Neural crest cell (in vitro differentiated cells): ENCODE results near the gene SHMT2. TPM values are rescaled to one million over a fixed set of nuclear protein-coding genes. Genes with fewer than 3 reads are reported as not detected.

ENCODE experiments used
- DNase-seq: peaks from one replicate; pipeline ENCODE4 v3.0.0; 2021; ENCODE audit warnings: low read depth, mixed read lengths, low spot score
- H3K27ac Mint-ChIP-seq: one replicate; pipeline ENCODE4 v1.8.0; 2021; ENCODE audit warnings: mild to moderate bottlenecking, mixed read lengths; ENCODE audit not compliant: unreplicated experiment
- H3K27me3 Mint-ChIP-seq: 2 replicates; pipeline ENCODE4 v1.8.0; 2021; ENCODE audit warnings: low read depth, mild to moderate bottlenecking, mixed read lengths
- H3K36me3 Mint-ChIP-seq: 2 replicates; pipeline ENCODE4 v1.8.0; 2021; ENCODE audit warnings: low read depth, mild to moderate bottlenecking, mixed read lengths
- H3K4me1 Mint-ChIP-seq: 2 replicates; pipeline ENCODE4 v1.8.0; 2021; ENCODE audit warnings: mixed read lengths
- H3K4me3 Mint-ChIP-seq: one replicate; pipeline ENCODE4 v1.8.0; 2021; ENCODE audit warnings: mild to moderate bottlenecking, mixed read lengths
- H3K9me3 Mint-ChIP-seq: 2 replicates; pipeline ENCODE4 v1.8.0; 2021; ENCODE audit warnings: mixed read lengths
- CTCF ChIP-seq: fragments of 200-600 bp; sonication (generic); conservative IDR thresholded peaks from 2 replicates; pipeline ENCODE4 v1.5.0; 2021; ENCODE audit warnings: antibody characterized with exemption, mild to moderate bottlenecking
- total RNA-seq: library from RNA; stranded (reverse); gene quantifications from 2 replicates; pipeline ENCODE4 v1.2.1, GENCODE V29; 2021

The SHMT2 gene
- total RNA-seq, 1 donor from 2014 or later = 230 TPM

GRCh38 chr12:57198329-57198728, 31.2 kb upstream of the SHMT2 start:
- peak overlapping the region; percentile 12 for H3K27ac Mint-ChIP-seq
- DNase-seq = no peak
- no peaks in the 10 kb centered on the region for H3K9me3 Mint-ChIP-seq
- H3K27me3 Mint-ChIP-seq = no peaks in the 10 kb centered on the region
- no peak overlapping the region for H3K4me3 Mint-ChIP-seq
- TF ChIP-seq CTCF = no peak
- no peaks in the 10 kb centered on the region for H3K36me3 Mint-ChIP-seq
- no peaks in the 10 kb centered on the region for H3K4me1 Mint-ChIP-seq

- DNase-seq = no peak
- Mint-ChIP-seq H3K9me3 (no peaks in the 10 kb centered on the region), H3K27ac (no peak overlapping the region), H3K4me3 (no peak overlapping the region), H3K4me1 (no peaks in the 10 kb centered on the region), H3K36me3 (no peaks in the 10 kb centered on the region), H3K27me3 (no peaks in the 10 kb centered on the region)
- TF ChIP-seq CTCF = no peak
Measured at GRCh38 chr12:57199191-57199590, 30.3 kb upstream of the SHMT2 start.

GRCh38 chr12:57200497-57200896, 29.0 kb upstream of the SHMT2 start:
- H3K27ac Mint-ChIP-seq = no peak overlapping the region
- H3K27me3 Mint-ChIP-seq = no peaks in the 10 kb centered on the region
- DNase-seq = no peak
- no peaks in the 10 kb centered on the region for H3K4me1 Mint-ChIP-seq
- no peaks in the 10 kb centered on the region for H3K36me3 Mint-ChIP-seq
- no peaks in the 10 kb centered on the region for H3K9me3 Mint-ChIP-seq
- TF ChIP-seq CTCF = no peak
- H3K4me3 Mint-ChIP-seq = no peak overlapping the region

GRCh38 chr12:57201219-57201618, 28.3 kb upstream of the SHMT2 start:
- Mint-ChIP-seq H3K9me3 (no peaks in the 10 kb centered on the region), H3K36me3 (no peaks in the 10 kb centered on the region), H3K4me1 (no peaks in the 10 kb centered on the region), H3K4me3 (no peak overlapping the region), H3K27me3 (no peaks in the 10 kb centered on the region), H3K27ac (no peak overlapping the region)
- no peak for DNase-seq
- TF ChIP-seq CTCF = no peak

GRCh38 chr12:57201631-57202030, 27.9 kb upstream of the SHMT2 start:
- H3K36me3 Mint-ChIP-seq = no peaks in the 10 kb centered on the region
- no peak for TF ChIP-seq CTCF
- no peaks in the 10 kb centered on the region for H3K27me3 Mint-ChIP-seq
- no peak overlapping the region for H3K4me3 Mint-ChIP-seq
- no peaks in the 10 kb centered on the region for H3K4me1 Mint-ChIP-seq
- H3K9me3 Mint-ChIP-seq = no peaks in the 10 kb centered on the region
- H3K27ac Mint-ChIP-seq = no peak overlapping the region
- no peak for DNase-seq

- Mint-ChIP-seq H3K36me3 (no peaks in the 10 kb centered on the region), H3K9me3 (no peaks in the 10 kb centered on the region), H3K4me3 (no peak overlapping the region), H3K4me1 (no peaks in the 10 kb centered on the region), H3K27ac (no peak overlapping the region), H3K27me3 (no peaks in the 10 kb centered on the region)
- no peak for DNase-seq
- no peak for TF ChIP-seq CTCF
Measured at GRCh38 chr12:57202321-57202720, 27.2 kb upstream of the SHMT2 start.
